Activated CD8-positive, alpha-beta memory T cell treated with anti-CD3 and anti-CD28 coated beads for 24 hours (primary cell): ENCODE data around the gene METRNL.
"Not testable (repeated sequence)": the region's sequence is repeated elsewhere in the genome, so short reads cannot be mapped to it uniquely, and the experiment has no call there.

ENCODE experiments used
- DNase-seq: peaks from one replicate; pipeline ENCODE4 v3.0.0-alpha.2; 2020

METRNL gene, protein sequence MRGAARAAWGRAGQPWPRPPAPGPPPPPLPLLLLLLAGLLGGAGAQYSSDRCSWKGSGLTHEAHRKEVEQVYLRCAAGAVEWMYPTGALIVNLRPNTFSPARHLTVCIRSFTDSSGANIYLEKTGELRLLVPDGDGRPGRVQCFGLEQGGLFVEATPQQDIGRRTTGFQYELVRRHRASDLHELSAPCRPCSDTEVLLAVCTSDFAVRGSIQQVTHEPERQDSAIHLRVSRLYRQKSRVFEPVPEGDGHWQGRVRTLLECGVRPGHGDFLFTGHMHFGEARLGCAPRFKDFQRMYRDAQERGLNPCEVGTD

DNA sequence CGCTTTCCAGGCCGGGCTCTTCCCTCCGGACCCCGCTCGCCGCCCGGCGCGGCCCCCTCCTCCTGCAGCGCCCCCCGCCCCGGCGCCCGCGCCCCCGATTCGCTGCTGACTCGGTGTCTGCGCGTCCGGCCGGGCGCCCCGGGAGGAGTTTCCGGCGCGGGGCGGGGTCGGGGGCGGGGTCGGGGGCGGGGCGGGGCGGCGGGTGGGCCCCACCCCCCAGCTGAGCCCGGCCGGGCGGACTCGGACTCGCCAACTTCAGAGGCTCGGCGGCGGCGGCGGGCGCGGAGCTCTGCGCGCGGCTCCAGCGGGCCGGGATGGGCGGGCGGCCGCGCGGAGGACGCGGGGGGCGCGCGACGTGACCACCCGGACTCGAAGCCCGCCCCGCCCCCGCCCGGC is at the start of gene METRNL:
Gene METRNL, plus strand, starts transcription at position 258 of the 396 bp plus-strand sequence. CDS start 207 bp downstream, outside the sequence.
- DNase-seq: peak; percentile 84

GRCh38 chr17:83030432-83030831 is 49.0 kb upstream of the METRNL start:
- no peak for DNase-seq

GRCh38 chr17:83031321-83031945 is 48.0 kb upstream of the METRNL start:
- peak; percentile 50 for DNase-seq

- not testable (repeated sequence) for DNase-seq
These were observed 47.4 kb upstream of the METRNL start for GRCh38 chr17:83031946-83032451.

- DNase-seq: peak; percentile 15
These were observed 46.6 kb upstream of the METRNL start for GRCh38 chr17:83032781-83033180.

- DNase-seq: peak; percentile 44
These were observed 44.9 kb upstream of the METRNL start for GRCh38 chr17:83034525-83034924.

- no peak for DNase-seq
These were observed 43.7 kb upstream of the METRNL start for GRCh38 chr17:83035722-83036121.

DNA sequence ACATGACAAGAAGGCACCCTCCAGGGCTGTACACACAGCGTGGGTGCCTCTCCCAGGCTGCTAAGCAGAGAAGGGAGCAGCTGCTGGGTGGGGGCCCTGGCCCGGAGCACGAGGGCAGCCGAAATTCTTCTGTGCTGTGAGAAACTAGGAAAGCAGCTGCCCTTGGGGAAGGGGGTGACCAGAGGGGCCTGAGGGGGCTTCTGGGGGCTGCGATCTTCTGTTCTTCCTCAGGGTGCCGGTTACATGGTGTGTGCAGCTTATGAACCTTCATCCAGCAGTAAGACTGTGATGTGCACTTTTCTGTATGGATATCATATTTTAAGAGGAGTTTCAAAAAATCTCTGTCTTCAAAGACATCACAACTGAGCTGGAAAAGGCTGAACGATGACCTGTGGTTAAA is 43.2 kb upstream of the METRNL start:
- DNase-seq: no peak

- DNase-seq: peak; percentile 35
These were observed 42.7 kb upstream of the METRNL start for GRCh38 chr17:83036666-83037065.

- DNase-seq: peak; percentile 47
These were observed 42.1 kb upstream of the METRNL start for GRCh38 chr17:83037084-83037873.

GRCh38 chr17:83037874-83038165 is 41.6 kb upstream of the METRNL start:
- peak; percentile 5 for DNase-seq

DNA sequence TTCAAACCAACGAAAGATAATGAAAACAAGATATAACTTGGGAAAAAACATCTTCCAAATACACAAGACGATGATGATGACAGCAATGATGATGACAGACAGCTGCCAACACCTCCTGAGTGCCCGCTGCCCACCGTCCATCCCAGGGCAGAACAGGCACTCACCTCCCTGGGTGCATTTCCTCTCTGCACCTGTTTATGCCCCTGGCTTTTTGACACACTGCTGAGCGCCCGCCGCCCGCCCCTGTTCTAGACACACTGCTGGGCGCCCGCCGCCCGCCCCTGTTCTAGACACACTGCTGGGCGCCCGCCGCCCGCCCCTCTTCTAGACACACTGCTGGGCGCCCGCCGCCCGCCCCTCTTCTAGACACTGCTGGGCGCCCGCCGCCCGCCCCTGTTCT is 40.4 kb upstream of the METRNL start:
- DNase-seq: peak; percentile 13

GRCh38 chr17:83041305-83041704 is 38.1 kb upstream of the METRNL start:
- DNase-seq: peak; percentile 17

DNA sequence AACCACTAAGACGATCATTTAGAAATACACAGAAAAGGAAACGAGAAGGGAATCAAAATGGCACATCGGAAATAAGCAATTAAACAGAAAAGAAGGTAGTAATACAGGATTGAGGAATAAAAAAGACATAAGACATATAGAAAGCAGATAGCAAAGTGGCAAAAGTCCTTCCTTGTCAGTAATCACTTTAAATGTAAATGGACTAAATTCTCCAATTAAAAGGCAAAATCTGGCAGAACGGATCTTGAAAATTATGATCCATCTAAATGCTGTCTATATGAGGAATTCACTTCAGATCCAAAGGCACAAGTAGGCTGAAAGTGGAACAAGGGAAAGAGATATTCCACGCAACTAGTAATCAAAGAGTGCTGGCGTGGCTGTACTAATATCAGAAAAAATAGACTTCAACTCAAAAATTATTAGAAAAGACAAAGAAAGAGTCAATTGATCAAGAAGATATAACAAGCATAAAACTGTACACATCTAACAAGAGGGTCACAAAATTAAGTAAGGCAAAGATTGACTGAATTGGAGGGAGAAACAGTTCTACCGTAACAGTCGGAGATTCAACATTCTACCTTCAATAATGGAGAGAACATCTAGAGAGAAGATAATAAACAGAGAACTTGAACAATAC is 36.8 kb upstream of the METRNL start:
- no peak for DNase-seq

- not testable (repeated sequence) for DNase-seq
These were observed 34.9 kb upstream of the METRNL start for GRCh38 chr17:83044479-83044878.

DNA sequence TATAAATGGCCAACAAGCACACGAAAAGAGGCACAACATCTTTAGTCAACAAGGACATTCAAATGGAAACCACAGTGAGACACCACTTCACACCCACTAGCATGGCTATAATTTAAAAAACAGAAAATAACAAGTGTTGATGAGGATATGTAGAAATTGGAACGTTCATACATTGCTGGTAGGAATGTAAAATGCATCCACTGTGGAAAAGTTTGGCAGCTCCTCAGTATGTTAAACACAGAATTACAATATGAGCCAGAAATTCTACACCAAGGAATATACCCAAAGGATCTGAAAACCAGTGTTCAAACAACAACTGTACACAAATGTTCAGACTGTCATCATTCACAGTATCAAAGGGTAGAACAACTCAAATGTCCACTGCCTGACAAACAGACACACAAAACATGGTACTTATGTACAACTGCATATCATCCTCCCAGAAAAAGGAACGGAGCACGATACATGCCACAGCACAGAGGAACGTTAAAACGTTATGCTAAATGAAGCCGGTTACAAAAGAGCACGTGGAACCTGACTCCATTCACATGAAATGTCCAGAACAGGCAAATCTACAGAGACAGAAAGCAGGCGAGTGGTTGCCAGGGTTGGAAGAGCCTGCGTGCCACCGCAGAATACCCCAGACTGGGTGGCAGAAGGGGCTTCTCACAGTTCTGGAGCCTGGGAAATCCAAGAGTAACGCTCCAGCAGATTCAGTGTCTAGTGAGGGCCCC is 32.8 kb upstream of the METRNL start:
- no peak for DNase-seq

DNA sequence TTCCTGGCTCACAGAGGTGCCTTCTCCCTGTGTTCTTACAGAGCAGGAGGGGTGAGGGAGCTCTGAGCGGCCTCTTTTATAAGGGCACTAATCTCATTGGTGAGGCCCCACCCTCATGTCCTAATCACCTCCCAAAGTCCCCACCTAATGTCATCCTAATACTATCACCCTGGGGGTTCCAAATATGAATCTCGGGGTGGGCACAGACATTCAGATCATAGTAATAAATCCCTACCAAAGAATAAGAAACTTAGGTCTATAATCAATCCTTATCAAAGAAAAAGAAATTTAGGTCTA is 32.3 kb upstream of the METRNL start:
- DNase-seq: no peak

DNA sequence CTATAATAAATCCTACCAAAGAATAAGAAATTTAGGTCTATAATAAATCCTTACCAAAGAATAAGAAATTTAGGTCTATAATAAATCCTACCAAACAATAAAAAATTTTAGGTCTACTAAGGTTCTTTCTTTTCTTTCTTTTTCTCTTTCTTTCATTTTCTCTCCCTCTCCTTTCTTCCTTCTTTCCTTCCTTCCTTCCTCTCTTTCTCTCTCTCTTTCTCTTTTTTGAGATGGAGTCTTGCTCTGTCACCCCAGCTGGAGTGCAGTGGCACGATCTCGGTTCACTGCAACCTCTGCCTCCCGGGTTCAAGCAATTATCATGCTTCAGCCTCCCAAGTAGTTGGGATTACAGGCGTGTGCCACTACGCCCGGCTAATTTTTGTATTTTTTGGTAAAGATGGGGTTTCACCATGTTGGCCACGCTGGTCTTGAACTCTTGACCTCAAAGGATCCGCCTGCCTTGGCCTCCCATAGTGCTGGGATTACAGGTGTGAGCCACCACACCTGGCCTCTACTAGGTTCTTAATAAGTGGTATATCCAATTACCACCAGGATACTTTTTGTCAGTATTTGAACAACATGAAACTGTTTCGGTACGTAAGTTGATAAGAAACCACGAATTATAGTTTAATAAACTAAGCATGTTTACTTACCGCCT is 31.5 kb upstream of the METRNL start:
- DNase-seq: not testable (repeated sequence)

DNA sequence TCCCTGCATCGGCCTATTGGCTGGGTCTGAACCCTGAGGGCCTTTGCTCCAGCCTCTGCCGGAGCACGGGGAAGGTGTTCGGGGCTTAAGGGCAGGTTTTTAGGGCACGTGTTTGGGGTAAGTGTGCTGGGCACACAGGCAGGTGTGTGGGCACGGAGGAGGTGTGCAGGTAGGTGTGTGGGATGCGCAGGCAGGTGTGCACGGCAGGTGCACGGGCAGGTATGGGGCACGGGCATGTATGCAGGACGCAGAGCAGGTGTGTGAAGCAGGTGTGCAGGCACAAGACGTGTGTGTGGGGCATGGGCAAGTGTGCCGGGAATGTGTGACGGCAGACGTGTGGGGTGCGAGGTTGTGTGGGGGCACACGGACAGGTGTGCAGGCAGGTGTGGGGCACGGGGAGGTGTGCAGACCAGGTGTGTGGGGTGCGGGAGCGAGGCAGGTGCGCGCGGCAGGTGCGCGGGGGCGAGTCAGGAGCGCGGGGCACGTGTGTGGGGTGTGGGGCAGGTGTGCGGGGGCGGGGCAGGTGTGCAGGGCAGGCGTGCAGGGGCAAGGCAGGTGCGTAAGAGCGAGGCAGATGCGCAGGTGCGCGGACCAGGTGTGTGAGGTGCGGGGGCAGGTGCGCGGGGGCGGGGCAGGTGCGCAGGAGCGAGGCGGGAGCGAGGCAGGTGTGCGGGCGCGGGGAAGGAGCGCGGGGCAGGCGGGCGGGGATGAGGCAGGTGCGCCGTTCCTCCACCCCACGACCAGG is 28.6 kb upstream of the METRNL start:
- no peak for DNase-seq

- peak; percentile 99 for DNase-seq
These were observed 27.8 kb upstream of the METRNL start for GRCh38 chr17:83051396-83052240.

GRCh38 chr17:83052241-83052564 is 27.2 kb upstream of the METRNL start:
- no peak for DNase-seq
